ENCODE results near the gene KCNIP1.
A peak's percentile ranks its signal among the peaks of the same experiment; 100 is the strongest.
"Not testable (repeated sequence)": the region's sequence is repeated elsewhere in the genome, so short reads cannot be mapped to it uniquely, and the experiment has no call there.

The KCNIP1 gene

GRCh38 chr5:170752257-170753215 is 248.7 kb downstream of the KCNIP1 start:
- Histone ChIP-seq H3K4me1 (peaks cover 14% of the 10 kb centered on the region), H3K4me3 (ENCODE audit: low read depth, low read length) (no peak overlapping the region), H3K27me3 (no peaks in the 10 kb centered on the region), H3K36me3 (no peaks in the 10 kb centered on the region), H3K9me3 (no peaks in the 10 kb centered on the region)
- TF ChIP-seq CTCF (IDR thresholded peaks at IDR 0.05; ENCODE audit: low read depth, low read length) = no peak
- DNase-seq = peak; percentile 53

- H3K36me3 ChIP-seq = no peaks in the 10 kb centered on the region
- no peak overlapping the region for H3K4me3 ChIP-seq (ENCODE audit: low read depth, low read length)
- no peak for TF ChIP-seq CTCF (IDR thresholded peaks at IDR 0.05; ENCODE audit: low read depth, low read length)
- no peaks in the 10 kb centered on the region for H3K27me3 ChIP-seq
- DNase-seq = no peak
- H3K9me3 ChIP-seq = no peaks in the 10 kb centered on the region
- H3K4me1 ChIP-seq = peaks cover 14% of the 10 kb centered on the region
Observed at GRCh38 chr5:170753311-170753710, 249.5 kb downstream of the KCNIP1 start.

GRCh38 chr5:170754508-170754907 is 250.7 kb downstream of the KCNIP1 start:
- H3K27me3 ChIP-seq; H3K4me3 ChIP-seq (ENCODE audit: low read depth, low read length); H3K36me3 ChIP-seq; DNase-seq; H3K9me3 ChIP-seq: not testable (repeated sequence)
- H3K4me1 ChIP-seq = peaks cover 14% of the 10 kb centered on the region

GRCh38 chr5:170755679-170756456 is 252.0 kb downstream of the KCNIP1 start:
- H3K9me3 ChIP-seq = no peaks in the 10 kb centered on the region
- no peak for TF ChIP-seq CTCF (IDR thresholded peaks at IDR 0.05; ENCODE audit: low read depth, low read length)
- no peaks in the 10 kb centered on the region for H3K36me3 ChIP-seq
- DNase-seq = peak; percentile 42
- peaks cover 14% of the 10 kb centered on the region for H3K4me1 ChIP-seq
- H3K27me3 ChIP-seq = no peaks in the 10 kb centered on the region
- H3K4me3 ChIP-seq (ENCODE audit: low read depth, low read length) = no peak overlapping the region

- Histone ChIP-seq H3K9me3 (no peaks in the 10 kb centered on the region), H3K4me3 (ENCODE audit: low read depth, low read length) (no peak overlapping the region), H3K4me1 (peaks cover 10% of the 10 kb centered on the region), H3K36me3 (no peaks in the 10 kb centered on the region), H3K27me3 (no peaks in the 10 kb centered on the region)
- no peak for TF ChIP-seq CTCF (IDR thresholded peaks at IDR 0.05; ENCODE audit: low read depth, low read length)
- no peak for DNase-seq
Observed at GRCh38 chr5:170756691-170757090, 252.9 kb downstream of the KCNIP1 start.

- no peak for TF ChIP-seq CTCF (IDR thresholded peaks at IDR 0.05; ENCODE audit: low read depth, low read length)
Observed at GRCh38 chr5:170757182-170757601, 253.4 kb downstream of the KCNIP1 start.

More at GRCh38 chr5:170757182-170757601, 253.4 kb downstream of the KCNIP1 start:
- H3K27me3 ChIP-seq = no peaks in the 10 kb centered on the region
- H3K4me1 ChIP-seq = peaks cover 5% of the 10 kb centered on the region; the same call in 1 of the 2 replicates
- no peaks in the 10 kb centered on the region for H3K36me3 ChIP-seq
- H3K4me3 ChIP-seq (ENCODE audit: low read depth, low read length) = no peak overlapping the region
- DNase-seq = no peak
- no peaks in the 10 kb centered on the region for H3K9me3 ChIP-seq

Measured in BE2C (cell line).